ENCODE results near the gene DACH1. TPM values are rescaled to one million over a fixed set of nuclear protein-coding genes. Genes with fewer than 3 reads are reported as not detected.

DACH1 gene
- total RNA-seq, 2 experiments from 2014 or later, result not detected

GRCh38 chr13:71485913-71486312, 381.1 kb downstream of the DACH1 start:
- no peaks in the 10 kb centered on the region for H4K20me1 ChIP-seq (ENCODE audit: insufficient read depth, low read length)
- TF ChIP-seq EZH2phosphoT487 (IDR thresholded peaks at IDR 0.05; ENCODE audit: borderline replicate concordance, low read depth, low read length) (no peak), CTCF (conservative IDR thresholded peaks at IDR 0.05; ENCODE audit: low read length) (no peak)
- intact Hi-C loops (cut with micrococcal nuclease; ENCODE audit: unreplicated experiment), result no loop called here
- no peaks in the 10 kb centered on the region for H3K9me3 ChIP-seq (ENCODE audit: low read length)
- H3K79me2 ChIP-seq (ENCODE audit: insufficient read depth, low read depth, low read length), result no peaks in the 10 kb centered on the region
- no peak overlapping the region for H3K4me2 ChIP-seq (ENCODE audit: low read length)
- no peaks in the 10 kb centered on the region for H3K9me2 ChIP-seq (ENCODE audit: insufficient read depth, low read length)
- CTCF ChIA-PET (ENCODE audit: unreplicated experiment), result no interaction called here
- no peak for DNase-seq (ENCODE audit: low spot score)
- H3K4me1 ChIP-seq (ENCODE audit: insufficient read depth, low read length, poor library complexity, severe bottlenecking), result no peaks in the 10 kb centered on the region
- H3K4me3 ChIP-seq (ENCODE audit: low read depth, low read length, poor library complexity, severe bottlenecking), result no peak overlapping the region
- H2AFZ ChIP-seq (ENCODE audit: low read length), result no peak overlapping the region
- no peaks in the 10 kb centered on the region for H3K36me3 ChIP-seq (ENCODE audit: insufficient read depth, low read length)
- POLR2A ChIA-PET, result no interaction called here
- BruUV-seq (replicated peaks), result no TSS peak
- no peak overlapping the region for H3K27ac ChIP-seq (ENCODE audit: low read depth, low read length, poor library complexity, severe bottlenecking)

GRCh38 chr13:71483733-71484132, 383.3 kb downstream of the DACH1 start:
- no peaks in the 10 kb centered on the region for H3K79me2 ChIP-seq (ENCODE audit: insufficient read depth, low read depth, low read length)
- no peaks in the 10 kb centered on the region for H4K20me1 ChIP-seq (ENCODE audit: insufficient read depth, low read length)
- intact Hi-C loops (cut with micrococcal nuclease; ENCODE audit: unreplicated experiment), result no loop called here
- H3K9me2 ChIP-seq (ENCODE audit: insufficient read depth, low read length), result no peaks in the 10 kb centered on the region
- ChIA-PET CTCF (ENCODE audit: unreplicated experiment) (no interaction called here), POLR2A (interaction anchor here (0.6 kb wide), 2 partner anchors 15 to 1410 kb away, joined by 3 to 4 read pairs; no protein-coding TSS in a partner anchor)
- no peak overlapping the region for H3K4me2 ChIP-seq (ENCODE audit: low read length)
- H3K9me3 ChIP-seq (ENCODE audit: low read length), result no peaks in the 10 kb centered on the region
- no TSS peak for BruUV-seq (replicated peaks)
- H3K36me3 ChIP-seq (ENCODE audit: insufficient read depth, low read length), result no peaks in the 10 kb centered on the region
- no peak overlapping the region for H2AFZ ChIP-seq (ENCODE audit: low read length)
- no peak overlapping the region for H3K4me3 ChIP-seq (ENCODE audit: low read depth, low read length, poor library complexity, severe bottlenecking)
- TF ChIP-seq CTCF (conservative IDR thresholded peaks at IDR 0.05; ENCODE audit: low read length), result no peak
- no peak for TF ChIP-seq EZH2phosphoT487 (IDR thresholded peaks at IDR 0.05; ENCODE audit: borderline replicate concordance, low read depth, low read length)
- DNase-seq (ENCODE audit: low spot score), result no peak
- H3K27ac ChIP-seq (ENCODE audit: low read depth, low read length, poor library complexity, severe bottlenecking), result no peak overlapping the region
- no peaks in the 10 kb centered on the region for H3K4me1 ChIP-seq (ENCODE audit: insufficient read depth, low read length, poor library complexity, severe bottlenecking)

- intact Hi-C loops (cut with micrococcal nuclease; ENCODE audit: unreplicated experiment), result no loop called here
- TF ChIP-seq EZH2phosphoT487 (IDR thresholded peaks at IDR 0.05; ENCODE audit: borderline replicate concordance, low read depth, low read length), result no peak
- TF ChIP-seq CTCF (conservative IDR thresholded peaks at IDR 0.05; ENCODE audit: low read length), result no peak
- no TSS peak for BruUV-seq (replicated peaks)
- no peak overlapping the region for H3K27ac ChIP-seq (ENCODE audit: low read depth, low read length, poor library complexity, severe bottlenecking)
- no peaks in the 10 kb centered on the region for H3K79me2 ChIP-seq (ENCODE audit: insufficient read depth, low read depth, low read length)
- no peaks in the 10 kb centered on the region for H3K4me1 ChIP-seq (ENCODE audit: insufficient read depth, low read length, poor library complexity, severe bottlenecking)
- no peak overlapping the region for H3K4me2 ChIP-seq (ENCODE audit: low read length)
- no peak for DNase-seq (ENCODE audit: low spot score)
- POLR2A ChIA-PET, result interaction anchor here (0.5 to 1.6 kb wide), 2 partner anchors 15 to 1570 kb away, joined by 3 to 4 read pairs; no protein-coding TSS in a partner anchor
- H4K20me1 ChIP-seq (ENCODE audit: insufficient read depth, low read length), result no peaks in the 10 kb centered on the region
- no peak overlapping the region for H3K4me3 ChIP-seq (ENCODE audit: low read depth, low read length, poor library complexity, severe bottlenecking)
- H3K9me2 ChIP-seq (ENCODE audit: insufficient read depth, low read length), result no peaks in the 10 kb centered on the region
- no peaks in the 10 kb centered on the region for H3K9me3 ChIP-seq (ENCODE audit: low read length)
- H2AFZ ChIP-seq (ENCODE audit: low read length), result no peak overlapping the region
- CTCF ChIA-PET (ENCODE audit: unreplicated experiment), result no interaction called here
- H3K36me3 ChIP-seq (ENCODE audit: insufficient read depth, low read length), result no peaks in the 10 kb centered on the region
These were observed 385.5 kb downstream of the DACH1 start for GRCh38 chr13:71481501-71481900.

All from OCI-LY7 (cell line).